Measurements from ENCODE around the gene CYSRT1.

Gene CYSRT1, protein sequence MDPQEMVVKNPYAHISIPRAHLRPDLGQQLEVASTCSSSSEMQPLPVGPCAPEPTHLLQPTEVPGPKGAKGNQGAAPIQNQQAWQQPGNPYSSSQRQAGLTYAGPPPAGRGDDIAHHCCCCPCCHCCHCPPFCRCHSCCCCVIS

DNA sequence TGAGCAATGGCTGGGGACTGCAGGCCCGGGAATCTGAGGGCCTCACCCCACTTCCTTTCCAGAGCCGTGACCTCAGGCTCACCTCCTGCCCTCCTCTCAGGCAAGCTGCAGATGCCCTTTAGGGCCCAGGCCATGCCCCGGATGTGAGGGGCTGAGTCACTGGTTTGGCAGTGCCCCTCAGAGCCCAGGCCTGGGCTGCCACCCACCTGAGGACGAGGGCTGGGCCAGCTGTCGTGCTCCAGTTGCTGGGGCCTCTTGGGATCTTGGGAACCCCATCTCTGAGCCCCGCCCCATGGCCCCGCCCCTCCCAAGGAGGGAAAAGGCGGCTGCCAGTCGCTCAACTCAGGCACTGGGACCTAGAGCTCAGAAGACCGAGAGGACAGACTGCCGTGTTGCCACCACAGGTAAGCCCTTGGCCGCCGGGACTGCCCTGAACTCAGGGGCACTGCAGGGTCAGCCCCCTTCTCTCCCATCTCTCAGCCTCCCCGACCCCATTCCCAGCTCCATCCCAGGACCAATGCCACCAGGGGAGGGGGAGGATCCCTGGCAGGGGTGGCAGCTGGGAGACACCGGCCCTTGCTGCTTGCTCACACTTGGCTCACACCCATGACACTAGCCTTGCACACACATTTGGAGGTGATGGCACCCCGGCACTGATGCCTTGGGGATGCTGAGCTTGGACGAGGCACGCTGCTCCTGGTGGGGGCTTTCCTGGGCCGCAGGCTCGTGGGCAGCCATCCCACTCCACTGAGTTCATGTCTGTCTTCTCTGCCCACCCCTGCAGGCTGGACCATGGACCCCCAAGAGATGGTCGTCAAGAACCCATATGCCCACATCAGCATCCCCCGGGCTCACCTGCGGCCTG, at the start of gene CYSRT1:
Gene CYSRT1 (plus strand): TSS at position 345 of the 865 bp plus-strand sequence. CDS start 448 bp downstream, at position 793.
- peak; percentile 36 for DNase-seq

DNA sequence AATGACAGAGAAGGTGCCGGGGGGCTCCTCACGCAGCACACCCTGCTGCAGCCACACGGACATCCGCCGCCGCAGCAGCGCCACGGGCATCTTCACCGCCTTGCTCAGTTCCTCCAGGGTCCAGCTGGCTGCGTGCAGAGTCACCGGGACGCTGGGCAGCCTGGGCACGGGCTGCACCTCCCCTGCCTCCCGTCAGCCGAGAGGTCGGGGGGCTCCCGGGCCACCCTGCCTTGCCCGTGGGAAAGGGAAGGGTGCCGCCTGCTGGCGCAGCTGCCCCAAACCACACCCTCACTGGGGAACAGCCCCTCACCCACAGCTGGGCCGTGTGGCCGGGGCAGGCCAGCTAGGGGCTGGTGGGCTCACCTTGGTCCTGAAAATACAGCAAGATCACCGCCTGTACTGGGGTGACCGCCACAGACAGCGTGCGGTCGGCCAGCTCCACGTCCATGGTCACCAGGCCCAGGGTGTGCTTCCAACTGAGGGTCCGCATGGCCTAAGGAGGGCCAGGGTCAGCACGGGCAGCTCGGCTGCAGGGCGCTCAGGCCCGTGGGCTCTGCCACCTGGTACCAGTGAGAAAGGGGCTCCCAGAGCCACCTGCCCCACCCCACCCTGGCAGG, 49.5 kb upstream of the CYSRT1 start:
- DNase-seq, result no peak

DNA sequence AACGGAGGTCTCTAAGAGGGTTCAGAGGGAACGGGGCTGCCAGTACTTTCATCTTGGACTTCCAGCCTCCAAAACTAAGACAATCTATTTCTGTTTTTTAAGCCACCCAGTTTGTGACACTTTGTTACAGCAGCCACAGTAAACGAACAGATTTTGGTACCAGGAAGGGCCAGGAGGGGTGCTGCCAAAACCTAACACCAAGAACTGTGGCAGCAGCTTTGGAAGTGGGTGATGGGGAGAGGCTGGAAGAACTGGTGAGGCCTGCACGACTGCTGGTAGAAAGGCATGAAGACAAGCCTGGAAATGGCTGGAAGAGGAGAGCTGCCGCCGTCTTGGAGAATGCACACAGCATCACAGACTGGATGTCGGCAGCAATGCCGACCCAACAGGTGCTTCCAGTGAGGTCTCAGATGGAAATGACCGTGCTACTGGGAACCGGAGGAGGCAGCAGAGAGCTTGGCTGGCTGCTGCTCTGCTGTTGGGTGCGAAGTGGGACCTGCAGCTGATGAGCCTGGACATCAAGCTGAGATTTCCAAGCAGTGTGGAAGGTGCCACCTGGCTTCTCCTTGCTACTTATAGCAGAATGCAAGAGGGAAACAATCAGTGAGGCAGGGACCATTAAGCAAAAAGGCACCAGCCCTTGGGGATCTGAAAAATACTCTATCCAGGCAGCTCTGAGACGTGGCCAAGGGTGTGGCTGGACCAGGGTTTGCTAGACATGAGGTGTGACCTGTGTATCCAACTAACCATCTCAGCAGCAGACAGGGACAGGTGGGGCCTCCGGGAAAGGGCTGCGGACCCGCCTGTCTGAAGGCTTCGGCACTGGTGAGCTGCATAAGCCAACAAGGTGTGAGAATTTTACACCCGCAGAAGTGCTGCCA, 48.4 kb upstream of the CYSRT1 start:
- peak; percentile 17 for DNase-seq

DNA sequence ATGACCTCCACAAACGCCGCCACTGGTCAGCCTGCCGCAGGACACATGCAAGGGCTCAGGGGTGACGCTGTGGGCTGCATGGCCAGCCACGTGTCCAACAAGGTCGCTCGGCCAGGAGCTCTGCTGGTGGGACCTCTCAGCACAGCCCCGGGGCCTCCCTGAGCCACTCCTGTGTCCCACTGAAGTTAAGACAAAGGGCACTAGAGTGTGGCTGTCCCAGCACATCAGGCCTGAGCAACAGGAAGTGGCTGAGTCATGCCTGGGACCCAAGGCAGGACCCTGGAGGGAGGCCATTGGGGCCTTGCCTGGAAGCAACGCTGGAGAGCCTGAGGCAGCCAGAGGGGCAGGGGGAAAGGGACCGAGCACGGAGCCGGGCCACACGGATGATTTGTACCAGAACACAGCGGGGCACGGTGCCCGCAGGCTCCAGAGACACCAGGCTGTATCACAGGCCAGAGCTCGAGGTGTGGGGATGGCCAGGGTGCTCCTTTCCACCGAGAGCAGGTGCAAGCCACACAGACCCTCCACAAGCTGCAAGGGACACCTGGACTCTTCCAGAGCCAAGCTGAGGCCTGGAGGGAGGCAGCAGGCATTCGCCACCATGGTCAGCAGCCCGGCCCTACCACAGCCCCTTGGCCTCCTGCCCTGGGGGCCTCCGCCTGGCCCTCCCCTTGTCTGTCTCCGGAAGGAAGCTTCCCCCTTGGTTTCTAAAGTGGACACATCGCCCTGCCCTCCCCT, 46.6 kb upstream of the CYSRT1 start:
- no peak for DNase-seq

DNA sequence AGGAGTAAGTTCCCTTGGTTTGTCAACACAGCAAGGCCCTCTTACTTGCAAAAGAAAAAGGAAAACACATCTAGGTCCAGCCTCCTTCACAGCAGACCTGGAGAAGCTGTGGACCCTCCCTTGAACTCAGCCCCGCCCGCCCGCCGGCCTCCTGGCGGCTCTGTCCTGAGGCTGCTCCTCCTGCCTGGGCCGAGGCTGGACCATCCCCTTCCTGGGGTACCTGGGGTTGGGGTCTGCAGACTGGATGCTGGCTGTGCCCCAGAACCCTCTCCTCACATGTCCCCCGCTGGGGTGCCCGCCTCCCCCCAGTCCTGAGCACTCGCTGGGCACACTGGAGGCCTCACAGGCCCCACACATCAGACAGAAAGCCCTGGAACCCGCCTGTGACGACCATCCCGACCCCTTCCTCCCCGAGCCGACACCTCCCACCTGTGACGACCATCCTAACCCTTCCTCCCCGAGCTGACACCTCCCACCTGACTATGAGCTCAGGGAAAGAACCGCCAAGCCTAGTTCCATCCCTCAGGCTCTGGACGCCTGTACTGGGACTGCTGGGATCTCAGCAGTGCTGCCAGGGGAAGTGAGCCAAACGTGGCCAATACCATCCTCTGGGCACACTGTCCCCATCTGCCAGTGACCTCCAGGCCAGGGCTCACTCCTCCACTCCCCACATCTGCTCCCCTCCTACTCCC, 45.9 kb upstream of the CYSRT1 start:
- no peak for DNase-seq

DNA sequence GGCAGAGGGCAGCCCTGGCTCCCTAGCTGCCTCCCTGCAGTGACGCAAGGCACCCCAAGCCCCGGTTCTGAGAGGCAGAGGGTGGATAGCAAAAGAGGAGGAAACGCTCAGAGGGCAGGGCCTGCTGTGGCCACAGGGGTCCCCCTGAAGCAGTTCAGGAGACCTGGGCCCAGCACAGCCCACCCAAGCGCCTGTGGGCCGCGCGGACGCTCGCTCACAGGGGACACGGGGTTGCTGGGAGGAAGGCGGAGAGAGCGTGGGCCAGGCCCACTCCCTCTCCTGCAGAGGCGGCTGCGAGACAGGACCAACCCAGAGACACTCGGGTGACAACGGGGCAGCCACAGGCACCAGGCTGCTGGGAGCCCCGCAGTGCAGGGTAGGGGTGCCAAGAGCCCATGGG, 45.2 kb upstream of the CYSRT1 start:
- no peak for DNase-seq

DNA sequence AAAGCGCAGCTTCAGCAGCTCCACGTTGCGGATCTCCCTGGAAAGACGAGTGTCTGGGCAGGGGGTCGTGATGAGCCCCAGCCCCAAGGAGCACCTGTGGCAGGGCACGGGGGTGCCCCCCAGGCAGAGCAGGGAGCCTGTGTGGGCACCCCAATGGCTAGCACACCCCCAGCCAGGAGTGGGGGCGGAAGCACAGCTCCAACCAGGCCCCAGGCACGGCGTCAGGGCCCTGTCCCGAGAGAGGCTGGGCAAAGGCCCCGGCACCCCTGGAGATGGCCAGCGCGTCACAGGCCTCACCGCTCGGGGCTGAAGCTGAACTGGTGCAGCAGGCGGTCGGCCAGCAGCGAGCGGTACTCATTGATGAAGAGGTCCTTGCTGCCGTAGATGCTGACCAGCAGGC, 44.5 kb upstream of the CYSRT1 start:
- DNase-seq, result no peak

DNA sequence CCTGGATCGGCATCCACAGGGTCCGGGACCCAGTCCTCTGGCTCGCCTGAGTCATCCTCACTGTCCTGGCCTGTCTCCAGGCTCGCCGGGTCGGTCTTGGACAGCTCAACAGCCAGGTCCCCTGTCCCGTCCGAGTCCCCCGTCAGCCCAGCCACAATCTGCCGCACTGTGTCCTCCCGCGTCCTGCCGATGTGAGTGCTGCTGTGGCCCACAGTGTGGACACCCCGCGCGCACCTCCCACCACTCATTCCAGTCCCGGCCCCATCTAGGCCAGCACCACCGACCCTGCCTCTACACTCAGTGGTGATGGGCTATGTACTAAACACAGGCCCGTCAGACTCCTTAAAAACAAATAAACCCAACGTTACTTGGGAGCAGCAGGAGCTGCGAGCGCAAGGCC, 43.3 kb upstream of the CYSRT1 start:
- DNase-seq, result no peak

DNA sequence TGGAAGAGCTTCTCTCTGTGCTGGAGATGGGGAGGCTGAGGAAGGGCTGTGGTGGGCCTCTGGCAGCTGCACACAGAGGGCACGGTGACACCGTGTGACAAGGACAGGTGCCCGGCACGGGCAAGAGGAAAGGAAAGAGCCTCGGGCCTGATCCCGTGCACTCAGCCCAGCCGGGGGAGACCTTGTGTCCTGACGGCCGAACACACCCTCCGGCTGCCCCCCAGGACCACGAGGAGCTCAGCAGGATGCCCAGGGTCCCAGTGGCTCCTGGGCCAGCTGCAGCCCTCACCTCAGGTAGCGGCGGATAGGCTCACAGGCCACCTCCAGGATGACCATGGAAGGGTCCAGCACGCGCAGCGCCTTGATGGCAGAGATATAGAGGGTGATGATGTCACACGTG, 42.1 kb upstream of the CYSRT1 start:
- DNase-seq, result no peak

DNA sequence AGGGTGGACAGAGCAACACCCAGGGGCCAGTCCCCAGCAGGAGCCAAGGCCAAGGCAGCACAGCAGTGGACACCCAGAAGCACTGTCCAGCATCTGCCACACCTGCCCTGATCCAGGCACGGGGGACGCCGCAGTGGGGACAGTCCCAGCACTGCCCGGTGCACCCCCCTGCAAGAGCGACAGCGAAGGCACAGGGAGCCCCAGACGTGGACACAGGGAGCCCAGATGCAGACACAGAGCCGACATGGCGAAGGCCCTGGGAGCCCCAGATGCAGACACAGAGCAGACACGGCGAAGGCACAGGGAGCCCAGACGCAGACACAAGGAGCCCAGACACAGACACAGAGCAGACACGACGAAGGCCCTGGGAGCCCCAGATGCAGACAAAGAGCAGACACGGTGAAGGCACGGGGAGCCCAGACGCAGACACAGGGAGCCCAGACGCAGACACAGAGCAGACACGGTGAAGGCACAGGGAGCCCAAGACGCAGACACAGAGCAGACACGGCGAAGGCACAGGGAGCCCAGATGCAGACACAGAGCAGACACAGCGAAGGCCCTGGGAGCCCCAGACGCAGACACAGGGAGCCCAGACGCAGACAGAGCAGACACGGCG, 40.9 kb upstream of the CYSRT1 start:
- no peak for DNase-seq

DNA sequence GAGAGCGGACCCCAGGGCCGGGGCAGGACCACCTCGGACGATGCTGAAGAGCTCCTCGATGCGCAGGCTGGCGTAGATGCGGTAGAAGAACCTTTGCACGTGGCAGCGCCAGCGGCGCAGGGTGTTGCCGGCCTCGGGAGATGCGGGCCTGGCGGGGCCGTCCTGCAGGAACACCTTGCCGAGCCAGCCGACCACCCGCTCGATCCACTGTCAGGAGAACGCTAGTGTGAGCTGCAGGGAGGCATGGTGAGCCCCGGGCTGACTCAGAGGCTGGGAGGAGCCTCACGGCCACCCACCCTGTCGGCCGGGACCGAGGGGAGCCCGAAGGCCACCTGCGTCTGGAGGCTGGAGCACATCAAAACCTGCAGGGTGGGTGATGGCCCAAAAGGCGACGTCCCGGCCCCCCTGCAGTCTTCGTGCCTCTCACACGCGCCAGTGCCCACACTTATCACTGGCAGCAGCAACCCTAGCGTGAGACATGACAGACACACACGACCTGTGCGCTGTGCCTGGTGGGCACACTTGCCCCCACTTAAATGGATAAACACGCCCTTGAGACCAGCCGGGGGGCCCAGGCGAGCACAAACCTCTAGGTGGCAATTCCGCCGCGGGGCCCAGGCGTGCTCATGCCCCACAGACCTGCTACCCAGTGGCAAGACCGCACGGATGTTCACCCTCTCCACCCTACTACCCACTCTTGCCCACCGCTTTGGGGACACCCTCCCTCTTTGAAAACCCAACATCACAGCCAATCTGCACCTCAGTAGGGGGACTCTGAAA, 39.9 kb upstream of the CYSRT1 start:
- DNase-seq, result no peak

DNA sequence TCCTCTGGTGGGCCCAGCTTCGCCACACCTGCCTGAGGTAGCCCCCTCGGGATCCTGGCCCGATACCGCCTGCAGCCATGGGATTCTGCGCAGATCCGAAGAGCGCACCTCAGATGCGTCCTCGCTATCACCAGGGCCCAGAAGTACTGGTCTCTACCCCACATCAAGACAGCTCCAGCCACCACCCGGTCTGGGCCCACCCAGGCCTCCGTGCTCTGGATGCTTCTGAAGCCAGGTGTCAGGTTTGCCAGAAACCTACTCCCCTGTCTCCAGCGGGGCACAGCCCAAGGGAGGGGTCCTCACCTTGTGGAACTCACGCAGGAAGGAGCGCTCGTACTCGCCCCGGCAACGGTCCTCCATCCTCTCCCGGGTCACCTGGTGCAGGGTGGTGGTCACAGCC, 39.1 kb upstream of the CYSRT1 start:
- no peak for DNase-seq

DNA sequence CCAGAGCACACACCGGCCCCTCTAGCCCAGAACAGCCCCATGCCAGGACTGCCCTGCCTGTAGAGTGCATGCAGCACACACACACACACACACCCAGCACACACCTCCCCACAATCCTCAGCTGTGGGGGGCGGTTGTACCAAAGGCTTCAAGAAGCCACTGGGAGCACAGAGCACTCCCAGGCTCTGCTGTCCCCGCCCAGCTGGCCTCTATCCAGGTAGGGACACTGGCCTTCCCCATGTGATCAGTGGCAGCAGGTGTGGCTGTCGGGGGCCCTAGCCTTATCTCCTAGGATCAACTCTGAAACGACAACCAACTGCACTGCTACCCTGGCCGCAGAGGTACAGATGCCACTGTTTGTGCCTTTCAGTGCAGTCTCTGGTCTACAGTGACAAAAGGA, 38.6 kb upstream of the CYSRT1 start:
- no peak for DNase-seq

DNA sequence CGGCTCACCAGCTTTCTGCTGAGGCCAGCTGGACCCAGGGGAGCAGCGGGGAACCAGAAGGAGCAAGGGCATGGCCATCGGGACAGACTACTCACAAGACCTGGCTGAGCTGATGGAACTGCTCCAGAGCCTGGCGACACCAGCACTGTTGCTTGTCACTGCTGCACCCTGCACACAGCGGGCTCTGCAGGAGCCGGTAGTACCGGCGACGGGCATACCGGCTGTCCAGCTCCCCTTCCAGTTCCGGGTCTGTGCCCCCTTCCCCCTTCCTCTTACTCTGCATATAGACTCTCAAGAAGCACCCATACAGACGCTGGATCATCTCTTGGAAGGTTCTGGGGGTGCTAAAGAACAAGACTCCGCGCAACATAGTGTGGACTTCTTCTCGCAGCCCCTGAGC, 37.6 kb upstream of the CYSRT1 start:
- DNase-seq, result no peak

DNA sequence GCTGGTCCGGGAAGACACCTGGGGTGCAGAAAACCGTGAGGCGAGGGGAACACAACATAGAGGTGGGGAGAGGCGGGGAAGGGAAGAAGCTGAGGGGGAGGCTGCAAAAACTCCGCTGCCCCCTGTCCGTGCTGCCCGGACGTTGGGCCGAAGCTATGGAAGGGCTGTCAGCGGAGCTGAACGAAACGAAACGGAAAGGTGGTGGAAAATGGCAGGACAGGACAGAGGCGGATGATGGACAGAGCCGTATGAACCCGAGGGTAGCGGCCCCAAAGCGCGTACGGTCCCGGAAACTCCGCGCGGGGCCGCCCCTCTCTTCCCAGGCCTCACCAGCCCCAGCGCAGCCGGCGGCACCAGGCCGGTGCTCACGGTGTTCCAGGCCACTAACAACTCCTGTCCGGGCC, 36.9 kb upstream of the CYSRT1 start:
- no peak for DNase-seq

DNA sequence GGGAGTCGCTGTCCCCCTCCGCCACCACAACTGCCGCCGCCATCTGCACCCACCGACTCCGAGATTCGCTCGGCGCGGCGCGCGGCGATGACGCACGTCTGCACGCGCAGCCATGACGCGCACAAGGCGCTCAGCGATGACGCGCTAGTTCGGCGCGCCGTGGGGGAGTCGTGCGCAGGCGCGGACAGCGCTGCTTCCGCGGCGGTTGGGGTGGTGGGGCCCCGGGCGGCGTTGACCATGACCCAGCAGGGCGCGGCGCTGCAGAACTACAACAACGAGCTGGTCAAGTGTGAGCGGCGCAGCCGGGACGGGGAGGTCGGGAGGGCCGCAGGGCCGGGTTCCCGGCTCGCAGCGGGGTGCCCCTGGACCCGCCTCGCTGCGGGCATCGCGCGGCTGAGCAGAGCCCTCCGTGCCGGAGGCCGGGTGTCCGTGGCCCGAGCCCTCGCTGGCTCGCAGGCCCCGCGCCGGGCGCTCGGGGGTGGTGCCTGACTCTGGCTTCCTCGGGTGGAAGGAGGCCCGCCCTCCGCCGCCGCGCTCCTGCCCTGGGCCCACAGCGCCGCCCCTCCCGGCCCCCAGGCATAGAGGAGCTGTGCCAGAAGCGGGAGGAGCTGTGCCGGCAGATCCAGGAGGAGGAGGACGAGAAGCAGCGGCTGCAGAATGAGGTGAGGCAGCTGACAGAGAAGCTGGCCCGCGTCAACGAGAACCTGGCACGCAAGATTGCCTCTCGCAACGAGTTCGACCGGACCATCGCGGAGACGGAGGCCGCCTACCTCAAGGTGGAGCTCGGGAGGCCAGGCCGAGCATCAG, 36.3 kb upstream of the CYSRT1 start, which contains the start of the genes ANAPC2 and SSNA1:
Gene ANAPC2 (minus strand): TSS at position 71 of the 807 bp plus-strand sequence. CDS start 28 bp downstream, at position 43.
Gene SSNA1 (plus strand): TSS at position 187 of the 807 bp plus-strand sequence. CDS start 51 bp downstream, at position 238.
- peak; percentile 97 for DNase-seq

DNA sequence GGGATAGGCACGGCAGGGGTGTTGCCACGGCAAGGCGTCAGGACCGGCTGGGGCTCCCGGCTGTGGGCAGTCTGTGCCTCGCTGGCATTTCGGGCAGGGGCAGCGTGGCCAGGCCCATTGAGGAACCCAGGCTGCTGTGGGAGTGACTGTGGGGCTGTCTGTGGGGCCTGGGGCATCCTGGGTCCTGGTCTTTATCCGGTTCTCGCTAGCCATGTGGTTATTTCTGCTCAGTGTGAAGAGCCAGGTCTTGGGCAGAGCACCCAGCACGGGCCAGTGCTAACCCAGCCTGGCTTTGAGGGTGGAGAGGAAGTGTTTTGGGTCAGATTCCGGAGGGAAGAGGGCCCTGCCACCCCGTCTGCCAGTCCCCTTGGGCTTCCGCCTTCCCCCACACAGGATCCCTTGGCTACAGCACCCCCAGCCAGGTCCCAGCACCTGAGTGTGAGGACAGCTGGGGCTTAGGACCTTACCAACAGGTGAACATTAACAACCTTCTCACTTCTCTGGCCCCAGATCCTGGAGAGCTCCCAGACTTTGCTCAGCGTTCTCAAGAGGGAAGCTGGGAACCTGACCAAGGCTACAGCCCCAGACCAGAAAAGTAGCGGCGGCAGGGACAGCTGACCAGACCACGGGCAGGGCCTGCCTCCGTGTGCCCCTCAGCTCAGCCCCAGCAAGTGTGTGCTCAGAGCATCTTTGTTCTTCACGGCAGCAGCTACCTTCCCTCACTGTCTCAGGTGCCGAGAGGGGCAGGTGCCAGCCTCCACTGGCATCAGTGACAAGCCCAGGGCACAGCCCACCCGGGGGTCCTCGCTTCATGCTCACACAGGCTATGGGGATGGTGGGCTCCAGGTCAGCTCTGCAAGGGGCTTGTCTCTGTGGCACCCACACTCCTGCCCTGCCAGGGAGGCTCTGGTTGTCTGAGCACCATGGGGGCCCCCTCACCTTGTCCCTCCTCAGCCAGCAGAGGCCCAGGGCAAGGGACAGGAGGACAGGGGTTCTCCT, 35.4 kb upstream of the CYSRT1 start:
- DNase-seq, result no peak

DNA sequence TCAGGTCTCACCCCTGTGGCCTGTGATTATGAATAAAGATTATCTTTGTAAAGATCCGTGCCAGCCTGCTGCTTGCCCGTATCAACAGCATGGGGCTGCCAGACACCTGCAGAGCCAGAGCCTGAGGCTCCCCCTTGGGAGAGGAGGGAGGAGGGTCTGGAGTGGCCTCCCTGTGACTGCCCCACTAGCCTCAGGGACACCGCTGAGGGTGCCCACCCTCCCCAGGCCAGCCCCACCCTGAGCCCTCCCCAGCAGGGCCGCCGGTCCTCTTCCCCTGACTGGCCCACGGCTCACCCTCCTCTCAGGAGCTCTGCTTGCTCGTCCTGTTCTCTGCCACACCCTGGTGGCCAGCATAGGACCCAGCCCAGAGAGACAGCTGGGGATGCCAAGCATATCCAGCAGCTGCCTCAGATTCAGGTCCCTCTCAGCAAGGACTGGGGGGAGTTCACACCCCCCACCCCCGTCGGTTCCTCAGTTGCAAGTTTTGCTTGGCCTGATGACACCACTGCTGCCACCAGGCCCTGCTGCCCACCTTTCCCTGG, 34.6 kb upstream of the CYSRT1 start:
- DNase-seq, result no peak
